ENCODE measurements around the gene ITM2B.

The ITM2B gene

DNA sequence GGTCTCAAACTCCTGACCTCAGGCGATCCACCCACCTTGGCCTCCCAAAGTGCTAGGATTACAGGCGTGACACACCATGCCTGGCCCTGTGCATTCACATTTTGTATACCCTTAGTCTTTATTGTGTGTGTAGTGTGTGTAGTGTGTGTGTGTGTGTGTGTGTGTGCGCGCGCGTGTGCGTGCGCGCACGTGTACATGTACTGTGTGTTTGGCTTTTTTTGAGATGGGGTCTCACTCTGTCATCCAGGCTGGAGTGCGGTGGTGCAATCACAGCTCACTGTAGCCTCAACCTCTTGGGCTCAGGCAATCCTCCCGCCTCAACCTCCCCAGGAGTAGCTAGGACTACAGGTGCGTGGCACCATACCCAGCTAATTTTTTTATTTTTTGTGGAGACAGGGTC, 22.1 kb downstream of the ITM2B start:
- no peak overlapping the region for H3K4me3 ChIP-seq (ENCODE audit: low read depth, low read length)
- no peak for DNase-seq (ENCODE audit: low read depth, low spot score)
- TF ChIP-seq, protein P1, sequence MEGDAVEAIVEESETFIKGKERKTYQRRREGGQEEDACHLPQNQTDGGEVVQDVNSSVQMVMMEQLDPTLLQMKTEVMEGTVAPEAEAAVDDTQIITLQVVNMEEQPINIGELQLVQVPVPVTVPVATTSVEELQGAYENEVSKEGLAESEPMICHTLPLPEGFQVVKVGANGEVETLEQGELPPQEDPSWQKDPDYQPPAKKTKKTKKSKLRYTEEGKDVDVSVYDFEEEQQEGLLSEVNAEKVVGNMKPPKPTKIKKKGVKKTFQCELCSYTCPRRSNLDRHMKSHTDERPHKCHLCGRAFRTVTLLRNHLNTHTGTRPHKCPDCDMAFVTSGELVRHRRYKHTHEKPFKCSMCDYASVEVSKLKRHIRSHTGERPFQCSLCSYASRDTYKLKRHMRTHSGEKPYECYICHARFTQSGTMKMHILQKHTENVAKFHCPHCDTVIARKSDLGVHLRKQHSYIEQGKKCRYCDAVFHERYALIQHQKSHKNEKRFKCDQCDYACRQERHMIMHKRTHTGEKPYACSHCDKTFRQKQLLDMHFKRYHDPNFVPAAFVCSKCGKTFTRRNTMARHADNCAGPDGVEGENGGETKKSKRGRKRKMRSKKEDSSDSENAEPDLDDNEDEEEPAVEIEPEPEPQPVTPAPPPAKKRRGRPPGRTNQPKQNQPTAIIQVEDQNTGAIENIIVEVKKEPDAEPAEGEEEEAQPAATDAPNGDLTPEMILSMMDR (IDR thresholded peaks at IDR 0.05; ENCODE audit: low read depth, low read length): no peak
- in situ Hi-C loops (cut with HindIII; ENCODE audit: low sequenced_read_pairs): no loop called here

DNA sequence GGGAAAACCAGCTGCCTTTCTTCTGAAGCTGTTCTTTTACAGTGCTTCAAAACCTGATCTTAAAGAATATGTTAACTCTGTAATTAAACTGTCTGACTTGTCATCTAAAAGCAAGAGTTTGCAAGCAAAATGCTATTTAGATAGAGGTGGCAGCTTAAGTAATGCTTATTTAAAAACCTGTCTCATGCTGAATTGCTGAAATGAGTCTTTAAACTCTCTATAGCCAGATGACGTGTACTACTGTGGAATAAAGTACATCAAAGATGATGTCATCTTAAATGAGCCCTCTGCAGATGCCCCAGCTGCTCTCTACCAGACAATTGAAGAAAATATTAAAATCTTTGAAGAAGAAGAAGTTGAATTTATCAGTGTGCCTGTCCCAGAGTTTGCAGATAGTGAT, 22.9 kb downstream of the ITM2B start:
- TF ChIP-seq, protein P1 (IDR thresholded peaks at IDR 0.05; ENCODE audit: low read depth, low read length): no peak
- in situ Hi-C loops (cut with HindIII; ENCODE audit: low sequenced_read_pairs): no loop called here

DNA sequence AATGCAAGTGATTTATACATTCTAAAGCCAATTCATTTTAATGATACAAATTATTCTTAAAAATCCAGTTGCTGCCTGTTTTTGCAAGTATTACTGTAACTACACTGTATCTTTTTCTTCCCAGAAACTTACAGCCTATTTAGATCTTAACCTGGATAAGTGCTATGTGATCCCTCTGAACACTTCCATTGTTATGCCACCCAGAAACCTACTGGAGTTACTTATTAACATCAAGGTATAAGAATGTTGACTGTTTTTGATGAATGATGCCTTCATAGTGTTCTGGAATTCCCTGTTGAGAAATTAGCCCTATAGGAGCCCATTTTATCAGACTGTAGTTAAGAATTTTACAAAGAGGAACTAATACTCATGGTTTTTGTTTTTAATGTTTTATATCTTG, 25.0 kb downstream of the ITM2B start:
- no peak for DNase-seq (ENCODE audit: low read depth, low spot score)
- TF ChIP-seq, protein P1 (IDR thresholded peaks at IDR 0.05; ENCODE audit: low read depth, low read length): no peak
- in situ Hi-C loops (cut with HindIII; ENCODE audit: low sequenced_read_pairs): no loop called here
- H3K4me3 ChIP-seq (ENCODE audit: low read depth, low read length): no peak overlapping the region

More for the DNA sequence above, 22.9 kb downstream of the ITM2B start:
- no peak overlapping the region for H3K4me3 ChIP-seq (ENCODE audit: low read depth, low read length)
- DNase-seq (ENCODE audit: low read depth, low spot score): peak; percentile 6

DNA sequence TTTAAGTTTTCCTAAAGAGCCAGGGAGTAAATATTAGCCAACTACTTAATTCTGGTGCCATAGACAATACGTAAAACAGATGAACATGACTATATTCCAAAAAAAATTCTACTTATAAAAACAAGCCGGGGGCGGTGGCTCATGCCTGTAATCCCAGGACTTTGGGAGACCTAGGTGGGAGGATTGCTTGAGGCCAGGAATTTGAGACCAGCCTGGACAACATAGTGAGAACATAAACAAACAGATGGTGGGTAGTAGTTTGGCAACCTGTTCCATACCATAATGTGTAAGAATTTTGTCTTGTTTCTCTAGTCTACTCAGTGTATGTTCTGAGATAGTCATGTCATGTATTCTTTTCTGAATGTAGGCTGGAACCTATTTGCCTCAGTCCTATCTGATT, 25.4 kb downstream of the ITM2B start:
- TF ChIP-seq, protein P1 (IDR thresholded peaks at IDR 0.05; ENCODE audit: low read depth, low read length): no peak
- in situ Hi-C loops (cut with HindIII; ENCODE audit: low sequenced_read_pairs): no loop called here
- H3K4me3 ChIP-seq (ENCODE audit: low read depth, low read length): no peak overlapping the region
- DNase-seq (ENCODE audit: low read depth, low spot score): no peak

DNA sequence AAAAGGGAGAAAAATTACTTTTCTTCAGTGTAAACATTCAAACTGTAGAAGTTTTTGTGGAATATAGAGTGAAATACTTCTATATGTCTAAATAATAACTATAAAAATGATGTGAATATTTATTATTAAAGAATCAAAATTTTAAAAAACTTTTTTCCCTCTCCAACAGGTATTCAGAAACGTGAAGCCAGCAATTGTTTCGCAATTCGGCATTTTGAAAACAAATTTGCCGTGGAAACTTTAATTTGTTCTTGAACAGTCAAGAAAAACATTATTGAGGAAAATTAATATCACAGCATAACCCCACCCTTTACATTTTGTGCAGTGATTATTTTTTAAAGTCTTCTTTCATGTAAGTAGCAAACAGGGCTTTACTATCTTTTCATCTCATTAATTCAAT, 28.0 kb downstream of the ITM2B start:
- TF ChIP-seq, protein P1 (IDR thresholded peaks at IDR 0.05; ENCODE audit: low read depth, low read length): no peak
- no peak for DNase-seq (ENCODE audit: low read depth, low spot score)
- no peak overlapping the region for H3K4me3 ChIP-seq (ENCODE audit: low read depth, low read length)
- in situ Hi-C loops (cut with HindIII; ENCODE audit: low sequenced_read_pairs): no loop called here

DNA sequence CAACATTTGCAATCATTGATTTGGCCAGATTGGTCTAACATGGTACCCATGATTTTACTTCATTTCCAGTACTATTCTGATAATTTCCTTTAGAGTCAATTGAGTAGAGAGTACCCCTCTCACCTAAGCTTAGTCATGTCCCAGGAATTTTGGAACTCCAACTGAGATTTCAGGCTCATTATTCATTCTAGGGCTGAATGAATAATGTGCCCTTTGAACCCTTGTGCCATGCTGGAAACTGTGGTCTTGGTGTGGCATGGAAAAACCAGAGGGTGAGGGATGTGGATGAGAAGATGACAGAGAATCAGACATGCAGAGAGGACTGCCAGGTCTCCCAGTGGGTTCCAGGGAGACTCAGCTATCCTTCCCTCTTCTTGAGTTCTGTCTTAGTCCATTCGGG, 30.2 kb downstream of the ITM2B start:
- TF ChIP-seq, protein P1 (IDR thresholded peaks at IDR 0.05; ENCODE audit: low read depth, low read length): no peak
- DNase-seq (ENCODE audit: low read depth, low spot score): no peak
- H3K4me3 ChIP-seq (ENCODE audit: low read depth, low read length): no peak overlapping the region
- in situ Hi-C loops (cut with HindIII; ENCODE audit: low sequenced_read_pairs): no loop called here

DNA sequence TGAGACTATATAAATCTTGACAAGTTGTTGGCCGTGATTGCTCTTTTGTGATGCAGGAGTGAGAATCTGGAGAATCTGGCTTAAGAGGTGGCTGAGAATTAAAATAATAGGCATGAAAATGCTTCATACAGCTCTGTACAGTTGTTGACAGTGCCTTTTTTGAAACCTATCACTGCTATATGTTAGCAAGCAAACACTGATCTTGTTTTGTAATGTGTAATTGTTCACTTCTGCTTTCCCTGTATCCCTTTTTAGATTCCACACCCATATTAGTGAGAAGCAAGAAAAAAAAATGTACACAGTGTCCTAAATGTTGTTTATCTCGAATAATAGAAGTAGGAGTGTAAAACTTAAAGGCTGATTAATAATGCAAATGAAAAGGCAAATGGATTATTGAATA, 31.1 kb downstream of the ITM2B start:
- no peak for DNase-seq (ENCODE audit: low read depth, low spot score)
- TF ChIP-seq, protein P1 (IDR thresholded peaks at IDR 0.05; ENCODE audit: low read depth, low read length): no peak
- no peak overlapping the region for H3K4me3 ChIP-seq (ENCODE audit: low read depth, low read length)
- in situ Hi-C loops (cut with HindIII; ENCODE audit: low sequenced_read_pairs): no loop called here
